ENCODE results near the gene PRKN. TPM values are rescaled to one million over a fixed set of nuclear protein-coding genes. Genes with fewer than 3 reads are reported as not detected.

PRKN gene
- total RNA-seq, 1 donor from 2014 or later: 5.9 TPM

DNA sequence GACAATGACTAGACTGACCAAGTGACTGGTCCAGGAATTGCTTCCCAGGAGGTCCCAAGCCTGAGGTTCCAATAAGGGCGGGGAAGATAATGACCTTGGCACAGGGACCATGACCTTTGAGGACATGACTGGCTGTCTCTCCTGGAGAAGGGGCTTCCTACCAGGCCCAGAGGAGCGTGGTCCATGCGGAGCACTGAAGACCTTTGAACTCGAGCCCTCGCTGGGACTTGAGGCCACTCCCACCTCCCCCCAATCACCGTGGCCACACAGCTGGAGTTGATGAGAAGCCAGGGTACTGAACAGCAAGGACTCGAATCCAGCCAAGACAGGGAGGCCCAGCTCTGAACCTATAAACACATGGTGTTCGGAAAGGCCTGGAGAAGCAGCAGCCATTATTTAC is 677.0 kb downstream of the PRKN start:
- no peak for DNase-seq

DNA sequence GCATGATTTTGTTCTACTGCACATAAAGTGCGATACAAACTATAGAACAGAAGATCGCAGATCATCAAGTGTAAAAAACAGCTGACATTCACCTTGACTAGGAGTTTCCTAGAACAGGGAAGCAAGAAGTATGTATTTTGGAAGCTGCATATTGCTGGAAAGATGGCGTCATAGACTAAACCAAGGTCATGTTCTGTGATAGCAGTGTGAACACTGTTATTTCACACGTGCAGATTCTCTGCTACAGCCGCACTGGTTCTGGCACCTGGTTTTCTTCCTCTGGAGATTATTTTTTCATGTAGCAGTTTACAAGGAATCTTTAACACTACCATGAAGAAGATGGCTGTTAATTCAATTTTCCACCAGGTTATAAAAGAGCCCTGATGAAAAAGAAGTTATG is 681.2 kb downstream of the PRKN start:
- DNase-seq: no peak

GRCh38 chr6:162032620-162033019 is 694.9 kb downstream of the PRKN start:
- DNase-seq: no peak

DNA sequence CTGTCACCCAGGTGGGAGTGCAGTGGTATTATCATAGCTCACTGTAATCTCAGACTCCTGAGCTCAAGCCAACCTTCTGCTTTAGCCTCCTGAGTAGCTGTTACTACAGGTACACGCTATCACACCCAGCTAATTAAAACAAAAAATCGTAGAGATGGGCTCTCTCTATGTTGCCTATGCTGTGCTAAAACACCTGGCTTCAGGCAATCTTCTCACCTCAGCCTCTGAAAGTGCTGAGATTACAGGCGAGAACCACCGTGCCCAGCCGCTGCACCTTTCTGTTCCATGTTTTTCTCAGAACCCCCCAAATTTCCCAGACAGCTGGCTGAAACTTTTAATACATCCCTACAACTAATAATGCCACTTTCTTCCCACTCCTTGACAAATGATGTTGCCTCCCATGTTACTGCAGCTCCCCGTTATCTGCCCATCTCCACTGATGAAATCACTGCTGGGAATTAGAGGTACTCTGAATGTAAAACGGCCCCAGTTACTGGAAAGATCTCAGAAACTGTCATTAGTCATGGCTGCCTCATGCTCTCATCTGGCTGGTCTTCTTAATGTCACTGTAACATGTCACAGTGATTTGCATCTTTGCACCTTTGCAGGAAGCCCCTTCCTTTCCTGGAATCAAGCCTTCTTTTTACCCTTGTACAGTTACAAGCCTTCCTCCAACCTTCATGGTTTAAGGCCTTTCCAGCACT is 697.5 kb downstream of the PRKN start:
- no peak for DNase-seq

- no peak for DNase-seq
Measured at GRCh38 chr6:162026843-162027242, 700.7 kb downstream of the PRKN start.

DNA sequence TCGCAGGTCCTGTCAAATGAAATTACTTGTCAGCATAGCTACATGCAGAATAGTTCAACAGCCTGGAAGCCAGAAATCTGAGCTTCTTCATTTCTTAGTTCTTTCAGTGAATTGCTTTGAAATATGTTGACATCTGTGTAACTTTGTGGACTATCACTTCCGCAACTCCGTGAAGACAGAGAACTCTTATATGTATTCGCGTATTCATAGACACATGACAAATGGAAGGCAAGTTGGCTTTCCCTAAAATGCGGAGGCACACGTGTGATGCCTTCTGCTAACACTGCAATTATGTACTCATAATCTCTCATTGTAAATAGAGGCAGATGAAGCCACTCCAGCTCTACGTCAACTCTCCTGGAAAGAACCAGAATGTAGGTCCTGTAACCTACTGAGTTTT is 701.5 kb downstream of the PRKN start:
- DNase-seq: no peak

DNA sequence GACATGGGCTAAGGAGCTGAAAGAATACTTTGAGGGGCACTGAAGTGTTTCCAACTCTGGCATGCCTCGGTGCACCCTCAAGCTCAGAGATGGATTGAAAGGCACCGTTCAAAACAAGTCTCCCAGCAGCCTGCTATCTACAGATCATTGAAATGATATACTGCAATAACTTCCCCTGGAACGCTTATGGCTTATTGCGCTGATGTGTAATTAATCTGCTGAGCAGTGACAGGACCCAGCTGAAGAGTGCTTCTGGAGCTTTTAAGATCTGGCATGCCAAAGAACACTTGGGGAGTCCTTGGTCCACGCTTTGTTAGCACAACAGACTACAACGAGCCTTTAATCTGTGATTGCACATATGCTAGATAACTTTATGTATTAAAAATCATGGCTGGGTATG is 708.2 kb downstream of the PRKN start:
- DNase-seq: no peak

GRCh38 chr6:162017536-162017935 is 710.0 kb downstream of the PRKN start:
- DNase-seq: no peak

- DNase-seq: no peak
Measured at GRCh38 chr6:162014069-162014811, 713.3 kb downstream of the PRKN start.

DNA sequence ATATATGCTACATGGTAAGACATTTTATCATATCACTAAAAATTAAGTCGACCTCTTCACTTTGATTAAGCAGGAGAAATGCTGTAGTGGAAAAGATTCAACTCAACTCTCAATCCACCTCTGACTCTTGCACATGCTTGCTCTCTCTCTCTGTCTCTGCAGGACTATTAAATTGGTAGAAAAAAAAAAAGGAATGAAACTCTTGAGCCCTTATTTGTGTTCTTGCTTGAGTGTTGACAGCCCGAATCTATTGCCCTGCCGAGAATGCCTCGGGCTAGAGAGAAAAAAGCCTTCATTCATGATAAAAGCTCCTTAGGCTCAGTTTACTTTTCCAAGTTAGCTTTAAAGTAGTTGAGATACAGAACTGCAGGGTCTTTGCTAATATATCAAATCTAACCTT is 722.2 kb downstream of the PRKN start:
- DNase-seq: no peak

DNA sequence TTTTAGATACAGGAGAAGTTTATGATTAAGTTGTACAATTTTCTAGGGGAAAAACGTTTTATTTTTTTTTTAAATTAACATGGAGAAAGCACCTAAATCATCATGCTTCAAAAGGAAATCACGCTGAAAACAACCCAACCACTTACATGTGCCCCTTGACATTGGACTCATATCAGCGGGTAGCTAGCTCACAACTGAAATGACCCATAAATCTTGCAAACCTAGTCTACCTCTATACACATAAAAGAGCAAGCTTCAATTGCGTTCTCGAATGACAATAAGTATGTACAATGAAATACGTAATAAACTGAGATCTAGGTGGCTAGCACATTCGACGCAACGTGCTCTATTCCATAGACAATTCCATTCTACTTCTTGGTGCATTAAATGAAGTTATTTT is 730.8 kb downstream of the PRKN start:
- DNase-seq: no peak

DNA sequence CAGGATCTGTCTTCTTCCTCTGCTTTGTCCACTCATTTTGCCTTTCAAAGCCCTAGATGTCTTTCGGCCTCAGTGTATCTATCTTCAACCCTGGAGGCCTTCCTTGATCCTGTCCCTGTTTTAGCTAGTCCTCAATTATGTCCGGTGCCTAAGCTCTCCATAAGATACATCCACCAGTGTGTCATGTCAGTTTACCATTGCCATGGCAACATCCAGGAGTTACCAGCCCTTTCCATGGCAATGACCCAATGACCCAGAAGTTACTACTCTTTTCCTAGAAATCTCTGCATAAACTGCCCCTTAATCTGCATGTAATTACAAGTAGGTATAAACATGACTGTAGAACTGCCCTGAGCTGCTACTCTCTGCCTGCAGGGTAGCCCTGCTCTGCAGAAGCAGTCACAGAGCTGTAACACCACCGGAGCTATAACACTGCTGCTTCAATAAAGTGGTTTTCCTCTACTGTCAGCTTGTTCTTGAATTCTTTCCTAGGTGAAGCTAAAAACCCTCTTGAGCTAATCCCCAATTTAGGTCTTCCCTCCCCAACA is 741.6 kb downstream of the PRKN start:
- no peak for DNase-seq

DNA sequence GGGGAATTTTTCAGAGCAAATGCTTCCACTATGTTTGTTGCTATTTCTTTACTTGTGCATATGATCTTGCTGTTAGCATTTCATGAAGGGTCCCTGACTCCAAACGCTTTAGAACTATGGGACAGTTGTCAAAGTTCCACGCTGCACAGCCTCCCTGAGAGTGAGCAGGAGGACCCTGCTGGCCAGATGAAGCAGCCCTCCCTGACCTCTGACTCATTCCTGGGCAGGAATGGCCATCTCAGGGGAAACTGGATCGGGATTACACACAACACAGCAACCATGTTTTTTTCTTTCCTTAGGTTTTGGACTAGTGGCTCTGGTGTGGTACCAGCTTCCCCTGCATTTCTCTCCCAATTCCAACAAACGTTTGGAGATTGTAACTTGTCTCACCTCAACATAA is 742.9 kb downstream of the PRKN start:
- no peak for DNase-seq

GRCh38 chr6:161976553-161976952 is 751.0 kb downstream of the PRKN start:
- DNase-seq: no peak

- DNase-seq: no peak
Measured at GRCh38 chr6:161973064-161973463, 754.5 kb downstream of the PRKN start.

GRCh38 chr6:161971043-161971442 is 756.5 kb downstream of the PRKN start:
- no peak for DNase-seq

GRCh38 chr6:161963634-161964234 is 763.8 kb downstream of the PRKN start:
- DNase-seq: no peak

DNA sequence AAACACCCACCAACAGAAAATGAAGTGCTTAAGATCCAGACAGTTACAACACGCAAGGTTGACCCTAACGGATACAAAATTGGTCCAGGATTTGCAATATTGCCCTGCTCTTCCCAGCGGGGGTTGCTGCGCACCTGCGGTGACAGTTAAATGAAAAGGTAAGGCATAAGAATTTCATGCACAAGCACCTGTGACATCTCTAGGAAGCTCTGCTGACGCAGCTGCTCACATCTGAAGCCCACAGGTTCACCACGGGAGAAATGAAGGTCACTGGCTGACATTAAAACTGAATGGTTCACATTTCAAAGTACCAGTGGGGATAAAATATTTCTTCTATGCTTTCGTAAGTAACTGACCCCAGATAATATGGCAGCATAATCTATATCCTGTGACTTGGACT is 764.4 kb downstream of the PRKN start:
- no peak for DNase-seq

DNA sequence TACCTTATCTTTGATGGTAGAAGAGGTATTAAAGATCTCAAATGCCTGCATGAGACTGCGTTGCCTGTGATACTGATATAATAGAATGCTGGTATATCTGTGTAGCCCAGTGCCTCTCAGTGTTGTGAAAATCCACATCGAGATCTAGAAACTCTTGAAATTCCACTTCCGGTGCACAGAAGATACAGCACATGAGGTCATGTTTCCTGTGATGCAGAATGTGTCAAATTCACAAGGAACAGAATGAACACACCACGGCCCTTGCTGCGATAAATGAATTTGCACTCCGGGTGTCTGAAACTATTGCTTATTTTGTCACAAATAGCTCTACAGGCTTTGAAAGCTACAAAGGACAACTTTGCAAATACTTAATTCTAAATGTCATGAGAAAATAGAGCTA is 765.8 kb downstream of the PRKN start:
- DNase-seq: no peak

DNA sequence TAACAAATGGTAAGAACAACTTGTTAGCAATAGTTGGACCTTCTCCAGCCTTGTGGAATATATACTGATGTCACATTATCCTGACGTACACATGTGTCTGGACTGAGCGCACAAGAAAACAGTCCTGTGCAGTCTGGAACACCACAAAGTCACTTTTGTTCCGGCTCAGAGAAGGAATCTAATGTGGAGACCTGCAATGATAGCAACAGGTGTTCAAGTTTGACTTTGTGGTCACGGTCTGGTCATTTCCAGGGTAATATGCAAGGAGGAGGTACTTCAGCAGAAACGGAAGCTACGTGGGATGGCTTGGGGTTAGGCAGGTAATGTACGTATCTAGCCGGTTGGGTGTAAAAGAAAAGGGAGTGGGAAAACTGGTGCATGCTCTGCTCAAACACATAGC is 766.5 kb downstream of the PRKN start:
- DNase-seq: no peak

DNA sequence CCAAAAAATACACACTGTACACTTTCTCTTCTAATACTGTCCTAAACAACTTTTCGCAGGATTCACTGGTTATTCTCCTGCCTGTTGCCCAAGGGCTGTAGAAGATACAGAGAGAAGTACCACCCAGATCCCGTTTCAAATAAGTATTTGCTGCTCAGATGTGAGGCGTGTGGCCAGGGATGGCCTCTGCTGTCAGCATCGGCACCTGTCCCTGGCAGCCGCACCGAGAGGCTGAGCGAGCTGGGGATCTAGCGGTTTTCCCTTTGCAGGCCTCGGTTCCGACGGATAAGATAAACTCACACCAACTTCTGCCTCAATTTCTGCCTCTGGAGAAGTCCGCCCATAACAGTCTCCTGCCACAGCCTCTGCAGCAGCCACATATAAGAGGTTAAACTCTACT is 768.5 kb downstream of the PRKN start:
- DNase-seq: no peak

- no peak for DNase-seq
Measured at GRCh38 chr6:161956082-161956481, 771.5 kb downstream of the PRKN start.

DNA sequence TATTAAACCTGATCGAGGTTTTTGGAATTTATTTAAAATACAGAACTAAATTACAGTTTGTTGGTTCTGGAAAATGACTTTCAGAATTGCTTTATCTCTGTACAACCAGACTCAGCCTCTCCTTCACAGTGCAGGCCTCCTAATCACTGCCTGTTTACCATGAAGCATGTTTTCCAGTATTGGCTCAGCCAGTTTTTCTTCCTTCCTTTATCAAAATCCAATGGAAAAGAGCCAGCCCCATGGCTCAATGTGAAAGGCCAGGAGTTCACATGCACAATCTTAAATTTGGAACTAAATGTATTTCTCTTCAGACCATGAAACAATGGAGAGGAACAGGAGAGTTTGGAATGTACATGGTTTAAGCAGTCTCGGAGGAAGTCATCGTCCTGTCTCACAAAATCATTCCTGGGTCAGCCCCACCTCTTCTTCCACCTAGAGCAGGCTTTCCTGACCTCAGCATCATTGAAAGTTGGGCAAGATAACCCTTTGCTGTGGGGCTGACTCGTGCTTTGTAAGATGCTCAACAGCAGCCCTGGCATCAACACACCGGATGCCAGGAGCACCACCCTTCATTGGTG is 772.8 kb downstream of the PRKN start:
- no peak for DNase-seq

Measured in occipital lobe (tissue), 2 donors.